Measurements from ENCODE around the gene SLC15A3. TPM values are rescaled to one million over a fixed set of nuclear protein-coding genes. Genes with fewer than 3 reads are reported as not detected.

SLC15A3 gene
- total and polyA plus RNA-seq, 4 donors, result 9.0 to 20.9 (median 16.3) TPM

DNA sequence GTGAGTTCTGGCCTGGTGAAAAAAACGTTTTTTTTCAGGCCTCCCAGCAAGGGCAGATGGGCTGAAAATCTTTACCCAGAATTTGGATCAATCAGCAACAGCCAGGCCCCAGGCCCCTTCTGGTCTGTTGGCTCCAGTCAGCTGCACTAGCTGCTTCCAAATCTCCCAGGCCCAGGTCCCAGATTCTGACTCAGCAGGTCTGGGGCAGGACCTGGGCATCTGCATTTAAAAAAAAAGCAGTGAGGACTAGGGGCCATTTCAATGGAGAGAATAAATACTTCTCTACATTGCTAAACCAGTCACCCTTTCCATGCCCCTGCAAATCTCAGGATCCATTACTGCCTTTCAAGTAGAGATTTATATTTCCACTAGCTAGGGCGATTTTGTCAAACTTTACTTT lies 4.3 kb downstream of the SLC15A3 start:
- DNase-seq (ENCODE audit: low spot score), result no peak
- H3K36me3 ChIP-seq (ENCODE audit: control insufficient read depth in 4 of 4, insufficient read depth in 3 of 4, low read depth in 1 of 4, low read length in 3 of 4), result peaks cover 0 to 11% (median 2%) of the 10 kb centered on the region in 4 donors
- H3K9ac ChIP-seq (ENCODE audit: low read depth in 1 of 2, low read length in 2 of 2), result no peak overlapping the region
- no peaks in the 10 kb centered on the region for H3K27me3 ChIP-seq (ENCODE audit: control insufficient read depth in 4 of 4, insufficient read depth in 4 of 4, low read length in 3 of 4)
- H3K4me3 ChIP-seq (ENCODE audit: low read depth in 1 of 3, low read length in 3 of 3), result no peak overlapping the region
- no peaks in the 10 kb centered on the region for H3K9me3 ChIP-seq (ENCODE audit: control insufficient read depth in 4 of 4, low read length in 3 of 4)
- no peak overlapping the region for H3K27ac ChIP-seq (ENCODE audit: low read depth in 1 of 2, low read length in 2 of 2)
- TF ChIP-seq NR2F2 (IDR thresholded peaks at IDR 0.05) (no peak), FOXA1 (IDR thresholded peaks at IDR 0.05) (no peak), HNF4G (IDR thresholded peaks at IDR 0.05) (no peak), FOXA2 (IDR thresholded peaks at IDR 0.05) (no peak), TAF1 (conservative IDR thresholded peaks at IDR 0.05) (no peak), EGR1 (IDR thresholded peaks at IDR 0.05; ENCODE audit: low read depth in 2 of 2) (no peak), YY1 (IDR thresholded peaks at IDR 0.05) (no peak), JUND (IDR thresholded peaks at IDR 0.05) (no peak), GABPA (IDR thresholded peaks at IDR 0.05 in 1 of 2, conservative IDR thresholded peaks at IDR 0.05 in 1 of 2) (no peak), RAD21 (IDR thresholded peaks at IDR 0.05) (no peak)
- TF ChIP-seq, protein P1, sequence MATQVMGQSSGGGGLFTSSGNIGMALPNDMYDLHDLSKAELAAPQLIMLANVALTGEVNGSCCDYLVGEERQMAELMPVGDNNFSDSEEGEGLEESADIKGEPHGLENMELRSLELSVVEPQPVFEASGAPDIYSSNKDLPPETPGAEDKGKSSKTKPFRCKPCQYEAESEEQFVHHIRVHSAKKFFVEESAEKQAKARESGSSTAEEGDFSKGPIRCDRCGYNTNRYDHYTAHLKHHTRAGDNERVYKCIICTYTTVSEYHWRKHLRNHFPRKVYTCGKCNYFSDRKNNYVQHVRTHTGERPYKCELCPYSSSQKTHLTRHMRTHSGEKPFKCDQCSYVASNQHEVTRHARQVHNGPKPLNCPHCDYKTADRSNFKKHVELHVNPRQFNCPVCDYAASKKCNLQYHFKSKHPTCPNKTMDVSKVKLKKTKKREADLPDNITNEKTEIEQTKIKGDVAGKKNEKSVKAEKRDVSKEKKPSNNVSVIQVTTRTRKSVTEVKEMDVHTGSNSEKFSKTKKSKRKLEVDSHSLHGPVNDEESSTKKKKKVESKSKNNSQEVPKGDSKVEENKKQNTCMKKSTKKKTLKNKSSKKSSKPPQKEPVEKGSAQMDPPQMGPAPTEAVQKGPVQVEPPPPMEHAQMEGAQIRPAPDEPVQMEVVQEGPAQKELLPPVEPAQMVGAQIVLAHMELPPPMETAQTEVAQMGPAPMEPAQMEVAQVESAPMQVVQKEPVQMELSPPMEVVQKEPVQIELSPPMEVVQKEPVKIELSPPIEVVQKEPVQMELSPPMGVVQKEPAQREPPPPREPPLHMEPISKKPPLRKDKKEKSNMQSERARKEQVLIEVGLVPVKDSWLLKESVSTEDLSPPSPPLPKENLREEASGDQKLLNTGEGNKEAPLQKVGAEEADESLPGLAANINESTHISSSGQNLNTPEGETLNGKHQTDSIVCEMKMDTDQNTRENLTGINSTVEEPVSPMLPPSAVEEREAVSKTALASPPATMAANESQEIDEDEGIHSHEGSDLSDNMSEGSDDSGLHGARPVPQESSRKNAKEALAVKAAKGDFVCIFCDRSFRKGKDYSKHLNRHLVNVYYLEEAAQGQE (IDR thresholded peaks at IDR 0.05), result no peak
- TF ChIP-seq, protein P2, sequence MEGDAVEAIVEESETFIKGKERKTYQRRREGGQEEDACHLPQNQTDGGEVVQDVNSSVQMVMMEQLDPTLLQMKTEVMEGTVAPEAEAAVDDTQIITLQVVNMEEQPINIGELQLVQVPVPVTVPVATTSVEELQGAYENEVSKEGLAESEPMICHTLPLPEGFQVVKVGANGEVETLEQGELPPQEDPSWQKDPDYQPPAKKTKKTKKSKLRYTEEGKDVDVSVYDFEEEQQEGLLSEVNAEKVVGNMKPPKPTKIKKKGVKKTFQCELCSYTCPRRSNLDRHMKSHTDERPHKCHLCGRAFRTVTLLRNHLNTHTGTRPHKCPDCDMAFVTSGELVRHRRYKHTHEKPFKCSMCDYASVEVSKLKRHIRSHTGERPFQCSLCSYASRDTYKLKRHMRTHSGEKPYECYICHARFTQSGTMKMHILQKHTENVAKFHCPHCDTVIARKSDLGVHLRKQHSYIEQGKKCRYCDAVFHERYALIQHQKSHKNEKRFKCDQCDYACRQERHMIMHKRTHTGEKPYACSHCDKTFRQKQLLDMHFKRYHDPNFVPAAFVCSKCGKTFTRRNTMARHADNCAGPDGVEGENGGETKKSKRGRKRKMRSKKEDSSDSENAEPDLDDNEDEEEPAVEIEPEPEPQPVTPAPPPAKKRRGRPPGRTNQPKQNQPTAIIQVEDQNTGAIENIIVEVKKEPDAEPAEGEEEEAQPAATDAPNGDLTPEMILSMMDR (IDR thresholded peaks at IDR 0.05; ENCODE audit: low read depth, low read length, missing input control), result no peak
- TF ChIP-seq, protein P3, sequence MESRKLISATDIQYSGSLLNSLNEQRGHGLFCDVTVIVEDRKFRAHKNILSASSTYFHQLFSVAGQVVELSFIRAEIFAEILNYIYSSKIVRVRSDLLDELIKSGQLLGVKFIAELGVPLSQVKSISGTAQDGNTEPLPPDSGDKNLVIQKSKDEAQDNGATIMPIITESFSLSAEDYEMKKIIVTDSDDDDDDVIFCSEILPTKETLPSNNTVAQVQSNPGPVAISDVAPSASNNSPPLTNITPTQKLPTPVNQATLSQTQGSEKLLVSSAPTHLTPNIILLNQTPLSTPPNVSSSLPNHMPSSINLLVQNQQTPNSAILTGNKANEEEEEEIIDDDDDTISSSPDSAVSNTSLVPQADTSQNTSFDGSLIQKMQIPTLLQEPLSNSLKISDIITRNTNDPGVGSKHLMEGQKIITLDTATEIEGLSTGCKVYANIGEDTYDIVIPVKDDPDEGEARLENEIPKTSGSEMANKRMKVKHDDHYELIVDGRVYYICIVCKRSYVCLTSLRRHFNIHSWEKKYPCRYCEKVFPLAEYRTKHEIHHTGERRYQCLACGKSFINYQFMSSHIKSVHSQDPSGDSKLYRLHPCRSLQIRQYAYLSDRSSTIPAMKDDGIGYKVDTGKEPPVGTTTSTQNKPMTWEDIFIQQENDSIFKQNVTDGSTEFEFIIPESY (IDR thresholded peaks at IDR 0.05), result no peak
- TF ChIP-seq, protein P4, sequence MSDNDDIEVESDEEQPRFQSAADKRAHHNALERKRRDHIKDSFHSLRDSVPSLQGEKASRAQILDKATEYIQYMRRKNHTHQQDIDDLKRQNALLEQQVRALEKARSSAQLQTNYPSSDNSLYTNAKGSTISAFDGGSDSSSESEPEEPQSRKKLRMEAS (IDR thresholded peaks at IDR 0.05), result no peak
- TF ChIP-seq, protein P5, sequence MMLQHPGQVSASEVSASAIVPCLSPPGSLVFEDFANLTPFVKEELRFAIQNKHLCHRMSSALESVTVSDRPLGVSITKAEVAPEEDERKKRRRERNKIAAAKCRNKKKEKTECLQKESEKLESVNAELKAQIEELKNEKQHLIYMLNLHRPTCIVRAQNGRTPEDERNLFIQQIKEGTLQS (IDR thresholded peaks at IDR 0.05), result no peak
- H3K4me1 ChIP-seq (ENCODE audit: control insufficient read depth in 4 of 4, insufficient read depth in 4 of 4, low read length in 3 of 4), result peaks cover 5 to 21% (median 13%) of the 10 kb centered on the region in 4 donors
- 59% methylated on average over 2 of the region's 2 CpGs for WGBS
